Common myeloid progenitor, CD34-positive (primary cell): ENCODE measurements around the gene SLC24A3.

Experiments used
- CTCF ChIA-PET: fragments of 350-600 bp; sonication (Branson Sonifier 250); formaldehyde crosslinking; loops from one replicate; lab custom pipeline; 2021; ENCODE audit warnings: antibody characterized with exemption; lab: Charles Lee
- POLR2A ChIA-PET: fragments of 350-600 bp; sonication (Branson Sonifier 250); formaldehyde crosslinking; loops from one replicate; lab custom pipeline; 2021; ENCODE audit warnings: antibody characterized with exemption; lab: Charles Lee
- DNase-seq, 3 donors: peaks; one replicate each; pipeline versions ENCODE4 v3.0.0 to v3.0.0-alpha.2; 2013
- H3K27ac ChIP-seq, 2 experiments: 1 replicate in 1 of 2; 2 replicates in 1 of 2; pipeline ENCODE4 v1.7.0; 2013; ENCODE audit warnings: inconsistent platforms in 2 of 2, low read length in 2 of 2, mild to moderate bottlenecking in 2 of 2, low read depth in 1 of 2, moderate library complexity in 1 of 2; ENCODE audit not compliant: severe bottlenecking in 2 of 2, insufficient read depth in 1 of 2, poor library complexity in 1 of 2
- H3K27me3 ChIP-seq, 5 experiments: replicated peaks in 2 of 5; 1 replicate in 3 of 5; 2 replicates in 2 of 5; pipeline versions ENCODE4 v1.6.1 to v1.7.0; 2013; ENCODE audit warnings: low read length in 4 of 5, mild to moderate bottlenecking in 2 of 5, moderate library complexity in 2 of 5, inconsistent platforms in 1 of 5; ENCODE audit not compliant: insufficient read depth in 5 of 5, control insufficient read depth in 4 of 5
- H3K36me3 ChIP-seq, 4 experiments: 1 replicate in 2 of 4; 2 replicates in 2 of 4; pipeline versions ENCODE4 v1.6.1 to v1.7.0; 2013; ENCODE audit warnings: low read length in 3 of 4, control low read depth in 1 of 4, mild to moderate bottlenecking in 1 of 4; ENCODE audit not compliant: control insufficient read depth in 4 of 4, insufficient read depth in 4 of 4
- H3K4me1 ChIP-seq, 4 experiments: 1 replicate in 3 of 4; 2 replicates in 1 of 4; pipeline versions ENCODE4 v1.6.1 to v1.7.1; 2013; ENCODE audit warnings: low read length in 3 of 4, mild to moderate bottlenecking in 3 of 4, control low read depth in 1 of 4, inconsistent platforms in 1 of 4, moderate library complexity in 1 of 4; ENCODE audit not compliant: control insufficient read depth in 4 of 4, insufficient read depth in 4 of 4; ENCODE audit errors: control extremely low read depth in 1 of 4
- H3K4me3 ChIP-seq, 7 experiments: 1 replicate in 4 of 7; 2 replicates in 3 of 7; pipeline versions ENCODE4 v1.5.1 to v1.7.0; 2013; ENCODE audit warnings: mild to moderate bottlenecking in 7 of 7, low read length in 6 of 7, moderate library complexity in 6 of 7, inconsistent platforms in 2 of 7, low read depth in 2 of 7, control low read depth in 1 of 7; ENCODE audit not compliant: insufficient read depth in 4 of 7, control insufficient read depth in 1 of 7; ENCODE audit errors: extremely low read depth in 1 of 7
- H3K9me3 ChIP-seq, 5 experiments: 1 replicate in 4 of 5; 2 replicates in 1 of 5; pipeline versions ENCODE4 v1.6.1 to v1.7.1; 2013; ENCODE audit warnings: low read length in 4 of 5, mild to moderate bottlenecking in 2 of 5, inconsistent platforms in 1 of 5, low read depth in 1 of 5, moderate library complexity in 1 of 5; ENCODE audit not compliant: control insufficient read depth in 4 of 5, insufficient read depth in 2 of 5; ENCODE audit errors: control extremely low read depth in 1 of 5
- WGBS: methylation state at CpG from one replicate; pipeline ENCODE4 v1.1.5; 2013; ENCODE audit not compliant: insufficient coverage; 5-methylcytosine and 5-hydroxymethylcytosine counted together

The SLC24A3 gene

GRCh38 chr20:19582782-19583181 lies 370.3 kb downstream of the SLC24A3 start:
- ChIA-PET CTCF (interaction anchor here (0.7 to 3.8 kb wide), 17 partner anchors 14 to 678 kb away, joined by 3 to 65 read pairs (median 5); partner anchors contain the start of gene SLC24A3), POLR2A (no interaction called here)
- no peaks in the 10 kb centered on the region for H3K36me3 ChIP-seq
- 92% methylated on average over 6 of the region's 7 CpGs for WGBS
- no peaks in the 10 kb centered on the region for H3K4me1 ChIP-seq
- no peak overlapping the region for H3K4me3 ChIP-seq
- no peaks in the 10 kb centered on the region for H3K9me3 ChIP-seq
- H3K27me3 ChIP-seq, result no peaks in the 10 kb centered on the region
- no peak for DNase-seq
- no peak overlapping the region for H3K27ac ChIP-seq

GRCh38 chr20:19583532-19584175 lies 371.2 kb downstream of the SLC24A3 start:
- ChIA-PET CTCF (interaction anchor here (0.6 to 3.8 kb wide), 31 partner anchors 9 to 955 kb away, joined by 3 to 65 read pairs (median 4); partner anchors contain the start of gene SLC24A3), POLR2A (interaction anchor here (0.6 kb wide), 1 partner anchor 378 kb away, joined by 3 read pairs; no protein-coding TSS in a partner anchor)
- Histone ChIP-seq H3K36me3 (no peaks in the 10 kb centered on the region), H3K4me1 (no peaks in the 10 kb centered on the region), H3K27ac (no peak overlapping the region), H3K4me3 (no peak overlapping the region), H3K27me3 (no peaks in the 10 kb centered on the region), H3K9me3 (no peaks in the 10 kb centered on the region)
- DNase-seq, result peak; percentile 59 to 79 (median 72)
- 64% methylated on average over 11 of the region's 12 CpGs for whole genome bisulfite sequencing

GRCh38 chr20:19588241-19588640 lies 375.8 kb downstream of the SLC24A3 start:
- Histone ChIP-seq H3K9me3 (peaks cover 0 to 5% (median 0%) of the 10 kb centered on the region in 5 experiments), H3K4me3 (no peak overlapping the region), H3K27ac (no peak overlapping the region), H3K4me1 (no peaks in the 10 kb centered on the region), H3K36me3 (no peaks in the 10 kb centered on the region), H3K27me3 (no peaks in the 10 kb centered on the region)
- POLR2A ChIA-PET, result no interaction called here
- CTCF ChIA-PET, result interaction anchor here (0.8 kb wide), 1 partner anchor 12 kb away, joined by 3 read pairs; no protein-coding TSS in a partner anchor
- no peak for DNase-seq
- WGBS, result 96% methylated on average over 4 of the region's 4 CpGs

- POLR2A ChIA-PET, result no interaction called here
- DNase-seq, result no peak
- 100% methylated on average over 4 of the region's 5 CpGs for WGBS
Measured at GRCh38 chr20:19588732-19589131, 376.3 kb downstream of the SLC24A3 start.

GRCh38 chr20:19589787-19590362 lies 377.4 kb downstream of the SLC24A3 start:
- POLR2A ChIA-PET, result no interaction called here
- CTCF ChIA-PET, result interaction anchor here (0.8 to 1.7 kb wide), 6 partner anchors 35 to 386 kb away, joined by 3 to 9 read pairs (median 4); partner anchors contain the start of gene SLC24A3
- Histone ChIP-seq H3K27me3 (no peaks in the 10 kb centered on the region), H3K27ac (no peak overlapping the region), H3K9me3 (peaks cover 0 to 5% (median 0%) of the 10 kb centered on the region in 5 experiments), H3K4me3 (no peak overlapping the region), H3K4me1 (no peaks in the 10 kb centered on the region), H3K36me3 (no peaks in the 10 kb centered on the region)
- 100% methylated on average over 2 of the region's 5 CpGs for WGBS
- no peak for DNase-seq

More at GRCh38 chr20:19588732-19589131, 376.3 kb downstream of the SLC24A3 start:
- Histone ChIP-seq H3K4me1 (no peaks in the 10 kb centered on the region), H3K9me3 (peaks cover 0 to 5% (median 0%) of the 10 kb centered on the region in 5 experiments), H3K4me3 (no peak overlapping the region), H3K27me3 (no peaks in the 10 kb centered on the region), H3K27ac (no peak overlapping the region), H3K36me3 (no peaks in the 10 kb centered on the region)
- CTCF ChIA-PET, result interaction anchor here (0.8 to 1.7 kb wide), 5 partner anchors 11 to 383 kb away, joined by 3 to 9 read pairs (median 4); partner anchors contain the start of gene SLC24A3

- CTCF ChIA-PET, result interaction anchor here (1.2 to 1.7 kb wide), 2 partner anchors 71 to 385 kb away, joined by 3 to 9 read pairs; no protein-coding TSS in a partner anchor
- Histone ChIP-seq H3K27me3 (no peaks in the 10 kb centered on the region), H3K9me3 (peaks cover 0 to 5% (median 0%) of the 10 kb centered on the region in 5 experiments), H3K4me1 (no peaks in the 10 kb centered on the region), H3K27ac (no peak overlapping the region), H3K36me3 (no peaks in the 10 kb centered on the region), H3K4me3 (no peak overlapping the region)
- POLR2A ChIA-PET, result no interaction called here
- DNase-seq, result no peak
- WGBS, result 100% methylated on average over 3 of the region's 3 CpGs
Measured at GRCh38 chr20:19590382-19590781, 377.9 kb downstream of the SLC24A3 start.

- H3K4me1 ChIP-seq, result no peaks in the 10 kb centered on the region
- no peak overlapping the region for H3K27ac ChIP-seq
- POLR2A ChIA-PET, result no interaction called here
- CTCF ChIA-PET, result no interaction called here
- no peaks in the 10 kb centered on the region for H3K27me3 ChIP-seq
- no peak for DNase-seq
- no peaks in the 10 kb centered on the region for H3K36me3 ChIP-seq
- H3K4me3 ChIP-seq, result no peak overlapping the region
- H3K9me3 ChIP-seq, result peaks cover 0 to 5% (median 0%) of the 10 kb centered on the region in 5 experiments
- WGBS, result 100% methylated on average over 7 of the region's 7 CpGs
Measured at GRCh38 chr20:19593762-19594161, 381.3 kb downstream of the SLC24A3 start.
